Measurements from ENCODE around the gene TENT5C. TPM values are rescaled to one million over a fixed set of nuclear protein-coding genes. Genes with fewer than 3 reads are reported as not detected.

The TENT5C gene
- total RNA-seq, 2 experiments from 2014 or later = 18.4 to 18.8 TPM

DNA sequence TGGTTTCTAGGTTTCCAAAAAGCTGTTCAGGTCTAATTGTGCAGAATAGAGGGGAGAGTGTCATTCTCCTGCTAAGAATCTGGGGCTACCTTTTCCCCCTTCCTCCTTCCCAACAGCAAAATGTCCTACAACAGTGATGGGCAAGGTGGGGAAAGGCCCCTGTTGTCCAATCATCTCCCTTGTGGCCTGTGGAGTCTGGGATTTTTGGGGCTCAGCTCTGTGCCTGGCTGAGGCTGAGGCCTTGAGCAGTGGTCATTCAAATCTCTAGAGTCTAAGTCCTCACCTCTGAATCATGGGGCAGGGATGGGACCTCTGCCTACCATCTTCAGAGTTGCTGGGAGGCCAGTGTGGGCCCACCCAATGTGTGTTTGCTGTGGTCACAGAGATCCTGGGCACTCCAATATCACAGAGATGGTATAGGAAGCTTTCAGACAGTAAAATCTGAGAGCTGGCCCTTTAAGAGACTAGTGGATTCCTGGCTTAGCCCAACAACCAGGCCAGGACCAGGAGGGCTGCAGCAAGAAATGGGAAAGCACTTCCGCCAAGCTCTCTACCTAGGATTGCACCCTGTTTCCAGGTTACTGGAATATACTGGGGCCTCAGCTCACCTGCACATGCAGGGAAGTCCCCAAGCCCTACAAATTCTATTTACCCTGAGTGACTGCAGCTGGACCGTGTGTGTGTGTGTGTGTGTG lies 28.5 kb upstream of the TENT5C start:
- no peak for DNase-seq
- Mint-ChIP-seq H3K9me3 (no peaks in the 10 kb centered on the region), H3K27me3 (peaks cover 2% of the 10 kb centered on the region), H3K36me3 (no peaks in the 10 kb centered on the region), H3K27ac (no peak overlapping the region), H3K4me1 (peaks cover 8% of the 10 kb centered on the region), H3K4me3 (no peak overlapping the region)
- POLR2A ChIA-PET = interaction anchor here (0.6 kb wide), 1 partner anchor 14 kb away, joined by 4 read pairs; no protein-coding TSS in a partner anchor
- ATAC-seq (ENCODE audit: low read depth) = no peak

DNA sequence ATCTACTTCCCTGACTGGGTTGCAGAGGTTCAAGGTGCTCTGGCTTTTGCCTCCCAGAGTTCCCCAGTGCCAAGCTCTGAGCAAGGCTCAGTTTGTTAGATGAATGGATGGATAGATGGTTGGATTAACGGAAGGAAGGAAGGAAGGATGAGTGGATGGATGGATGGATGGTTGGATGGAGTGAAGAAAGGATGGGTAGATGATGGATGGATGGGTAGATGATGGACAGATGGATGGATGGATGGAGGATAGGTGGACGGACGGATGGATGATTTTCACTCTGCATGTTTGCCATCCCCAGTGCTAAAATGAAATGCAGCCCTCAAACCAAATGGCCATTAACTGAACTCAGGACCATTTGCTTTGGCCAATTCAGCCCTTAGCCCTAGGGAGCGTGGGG lies 27.4 kb upstream of the TENT5C start:
- Mint-ChIP-seq H3K27me3 (peaks cover 2% of the 10 kb centered on the region), H3K27ac (no peak overlapping the region), H3K4me1 (peaks cover under 1% of the 10 kb centered on the region), H3K36me3 (no peaks in the 10 kb centered on the region), H3K4me3 (no peak overlapping the region), H3K9me3 (no peaks in the 10 kb centered on the region)
- POLR2A ChIA-PET = no interaction called here
- DNase-seq (no peak), ATAC-seq (ENCODE audit: low read depth) (no peak)

GRCh38 chr1:117579221-117579906 lies 26.5 kb upstream of the TENT5C start:
- ATAC-seq (ENCODE audit: low read depth) (no peak), DNase-seq (no peak)
- H3K27me3 Mint-ChIP-seq = peaks cover 2% of the 10 kb centered on the region
- POLR2A ChIA-PET = no interaction called here
- H3K36me3 Mint-ChIP-seq = no peaks in the 10 kb centered on the region
- H3K4me1 Mint-ChIP-seq = no peaks in the 10 kb centered on the region
- H3K4me3 Mint-ChIP-seq = no peak overlapping the region
- H3K27ac Mint-ChIP-seq = no peak overlapping the region
- no peaks in the 10 kb centered on the region for H3K9me3 Mint-ChIP-seq

- DNase-seq (no peak), ATAC-seq (ENCODE audit: low read depth) (no peak)
- Mint-ChIP-seq H3K36me3 (no peaks in the 10 kb centered on the region), H3K9me3 (no peaks in the 10 kb centered on the region), H3K4me1 (no peaks in the 10 kb centered on the region), H3K4me3 (no peak overlapping the region), H3K27ac (no peak overlapping the region), H3K27me3 (peaks cover 2% of the 10 kb centered on the region)
- POLR2A ChIA-PET = no interaction called here
Measured at GRCh38 chr1:117580436-117580835, 25.4 kb upstream of the TENT5C start.

GRCh38 chr1:117580882-117581281 lies 25.0 kb upstream of the TENT5C start:
- DNase-seq (no peak), ATAC-seq (ENCODE audit: low read depth) (no peak)
- Mint-ChIP-seq H3K9me3 (no peaks in the 10 kb centered on the region), H3K4me3 (no peak overlapping the region), H3K27me3 (peaks cover 2% of the 10 kb centered on the region), H3K36me3 (no peaks in the 10 kb centered on the region), H3K4me1 (no peaks in the 10 kb centered on the region), H3K27ac (no peak overlapping the region)
- POLR2A ChIA-PET = interaction anchor here (0.7 kb wide), 1 partner anchor 12 kb away, joined by 3 read pairs; no protein-coding TSS in a partner anchor

DNA sequence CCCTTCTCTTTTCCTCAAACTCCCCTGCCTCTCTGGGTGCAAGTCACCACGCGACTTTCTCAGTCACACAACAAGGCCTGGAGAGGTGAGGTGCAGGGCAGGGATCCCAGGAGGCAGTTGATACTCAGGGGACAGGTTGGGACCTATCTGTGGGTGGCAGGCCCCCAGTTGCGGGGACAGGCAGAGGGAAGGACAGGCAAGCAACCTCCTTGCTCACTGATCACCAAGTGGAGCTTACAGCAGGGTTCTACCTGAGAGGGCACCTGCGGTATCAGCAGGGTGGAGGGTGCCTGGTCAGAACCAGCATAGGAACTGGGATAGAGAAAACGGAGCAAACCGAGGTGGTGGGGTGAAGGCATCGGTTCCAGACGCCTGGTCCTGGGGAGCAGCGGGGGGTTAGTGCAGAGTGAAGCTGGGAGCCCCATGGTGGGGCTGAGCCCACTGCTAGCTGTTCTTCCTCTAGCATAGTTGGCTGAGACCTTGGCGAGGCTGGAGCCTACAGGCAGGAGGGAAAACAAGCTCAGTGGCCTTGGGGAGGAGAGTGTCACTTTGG lies 24.4 kb upstream of the TENT5C start:
- peaks cover 2% of the 10 kb centered on the region for H3K27me3 Mint-ChIP-seq
- H3K27ac Mint-ChIP-seq = no peak overlapping the region
- no peaks in the 10 kb centered on the region for H3K4me1 Mint-ChIP-seq
- no peak overlapping the region for H3K4me3 Mint-ChIP-seq
- ATAC-seq (ENCODE audit: low read depth) = no peak
- H3K36me3 Mint-ChIP-seq = no peaks in the 10 kb centered on the region
- POLR2A ChIA-PET = interaction anchor here (0.7 kb wide), 1 partner anchor 11 kb away, joined by 3 read pairs; no protein-coding TSS in a partner anchor
- no peak for DNase-seq
- H3K9me3 Mint-ChIP-seq = no peaks in the 10 kb centered on the region

DNA sequence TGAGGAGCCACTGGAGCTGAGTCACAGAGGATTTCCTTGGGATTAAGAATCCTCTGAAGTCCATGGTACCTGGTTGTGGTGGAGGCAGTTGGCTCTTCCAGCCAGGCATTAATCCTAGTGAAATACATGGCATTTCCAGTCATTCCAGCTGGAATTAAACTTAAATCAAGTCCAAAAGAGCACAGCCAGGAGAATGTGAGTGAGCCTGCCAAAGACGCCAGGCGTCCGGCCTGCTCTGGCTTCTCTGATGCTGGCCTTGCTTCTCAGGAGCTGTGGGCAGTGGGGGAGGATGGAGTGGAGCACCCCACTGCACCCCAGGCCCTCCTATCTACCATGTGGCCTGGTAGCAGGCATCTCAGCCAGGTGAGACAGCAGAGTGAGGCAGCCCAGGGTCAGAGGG lies 23.4 kb upstream of the TENT5C start:
- peaks cover 2% of the 10 kb centered on the region for H3K27me3 Mint-ChIP-seq
- DNase-seq (no peak), ATAC-seq (ENCODE audit: low read depth) (no peak)
- H3K36me3 Mint-ChIP-seq = no peaks in the 10 kb centered on the region
- no peak overlapping the region for H3K27ac Mint-ChIP-seq
- H3K9me3 Mint-ChIP-seq = no peaks in the 10 kb centered on the region
- no peak overlapping the region for H3K4me3 Mint-ChIP-seq
- POLR2A ChIA-PET = no interaction called here
- no peaks in the 10 kb centered on the region for H3K4me1 Mint-ChIP-seq

DNA sequence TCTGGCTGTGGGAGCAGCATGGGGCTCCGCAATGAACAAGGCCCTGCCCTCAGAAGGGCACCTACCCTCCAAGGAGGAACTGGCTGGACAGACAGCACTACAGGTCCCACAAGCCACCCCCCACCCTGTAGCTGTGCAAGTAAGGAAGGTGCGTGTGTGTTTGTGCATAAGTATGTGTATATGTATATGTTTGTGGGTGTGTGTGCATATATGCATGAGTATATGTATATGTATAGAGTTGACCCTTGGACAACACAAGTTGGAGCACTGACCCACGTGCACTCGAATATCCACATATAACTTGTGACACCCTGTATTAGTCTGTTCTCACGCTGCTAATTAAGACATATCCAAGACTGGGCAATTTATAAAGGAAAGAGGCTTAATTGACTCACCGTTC lies 22.6 kb upstream of the TENT5C start:
- no peak for ATAC-seq (ENCODE audit: low read depth)
- Mint-ChIP-seq H3K4me1 (no peaks in the 10 kb centered on the region), H3K27me3 (peaks cover 2% of the 10 kb centered on the region), H3K4me3 (no peak overlapping the region), H3K36me3 (no peaks in the 10 kb centered on the region), H3K27ac (peak overlapping the region; percentile 12), H3K9me3 (no peaks in the 10 kb centered on the region)
- POLR2A ChIA-PET = no interaction called here
- no peak for DNase-seq

DNA sequence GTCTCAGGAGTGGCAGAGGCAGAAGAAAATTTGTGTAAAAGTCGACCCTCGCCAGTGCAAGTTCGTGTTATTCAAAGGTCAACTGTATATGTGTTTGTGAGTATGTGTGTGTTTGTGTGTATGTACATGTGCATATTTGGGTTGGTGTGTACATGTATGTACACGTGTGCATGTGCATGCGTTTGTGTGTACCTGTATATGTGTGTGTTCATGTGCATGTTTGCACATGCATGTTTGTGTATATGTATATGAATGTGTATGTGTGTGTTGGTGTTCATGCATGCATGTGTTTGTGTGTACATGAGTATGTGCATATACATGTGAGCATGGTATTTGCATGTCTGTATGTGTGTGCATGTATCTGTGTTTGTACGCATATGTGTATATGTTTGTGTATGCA lies 21.7 kb upstream of the TENT5C start:
- Mint-ChIP-seq H3K36me3 (no peaks in the 10 kb centered on the region), H3K27me3 (no peaks in the 10 kb centered on the region), H3K27ac (no peak overlapping the region), H3K4me1 (no peaks in the 10 kb centered on the region), H3K4me3 (no peak overlapping the region), H3K9me3 (no peaks in the 10 kb centered on the region)
- DNase-seq (no peak), ATAC-seq (ENCODE audit: low read depth) (no peak)
- POLR2A ChIA-PET = no interaction called here

- Mint-ChIP-seq H3K4me1 (no peaks in the 10 kb centered on the region), H3K27me3 (no peaks in the 10 kb centered on the region), H3K4me3 (no peak overlapping the region), H3K9me3 (no peaks in the 10 kb centered on the region), H3K27ac (no peak overlapping the region), H3K36me3 (no peaks in the 10 kb centered on the region)
- DNase-seq = no peak
- no peak for ATAC-seq (ENCODE audit: low read depth)
- POLR2A ChIA-PET = interaction anchor here (0.5 kb wide), 1 partner anchor 37 kb away, joined by 4 read pairs; no protein-coding TSS in a partner anchor
Measured at GRCh38 chr1:117585086-117585485, 20.8 kb upstream of the TENT5C start.

GRCh38 chr1:117586337-117586736 lies 19.5 kb upstream of the TENT5C start:
- Mint-ChIP-seq H3K9me3 (no peaks in the 10 kb centered on the region), H3K36me3 (no peaks in the 10 kb centered on the region), H3K27ac (no peak overlapping the region), H3K4me3 (no peak overlapping the region), H3K27me3 (no peaks in the 10 kb centered on the region), H3K4me1 (no peaks in the 10 kb centered on the region)
- no peak for DNase-seq
- ATAC-seq (ENCODE audit: low read depth) = no peak
- POLR2A ChIA-PET = no interaction called here

- Mint-ChIP-seq H3K27ac (no peak overlapping the region), H3K27me3 (no peaks in the 10 kb centered on the region), H3K4me1 (no peaks in the 10 kb centered on the region), H3K9me3 (no peaks in the 10 kb centered on the region), H3K36me3 (no peaks in the 10 kb centered on the region), H3K4me3 (no peak overlapping the region)
- ATAC-seq (ENCODE audit: low read depth) (no peak), DNase-seq (no peak)
- POLR2A ChIA-PET = no interaction called here
Measured at GRCh38 chr1:117586747-117587498, 18.9 kb upstream of the TENT5C start.

DNA sequence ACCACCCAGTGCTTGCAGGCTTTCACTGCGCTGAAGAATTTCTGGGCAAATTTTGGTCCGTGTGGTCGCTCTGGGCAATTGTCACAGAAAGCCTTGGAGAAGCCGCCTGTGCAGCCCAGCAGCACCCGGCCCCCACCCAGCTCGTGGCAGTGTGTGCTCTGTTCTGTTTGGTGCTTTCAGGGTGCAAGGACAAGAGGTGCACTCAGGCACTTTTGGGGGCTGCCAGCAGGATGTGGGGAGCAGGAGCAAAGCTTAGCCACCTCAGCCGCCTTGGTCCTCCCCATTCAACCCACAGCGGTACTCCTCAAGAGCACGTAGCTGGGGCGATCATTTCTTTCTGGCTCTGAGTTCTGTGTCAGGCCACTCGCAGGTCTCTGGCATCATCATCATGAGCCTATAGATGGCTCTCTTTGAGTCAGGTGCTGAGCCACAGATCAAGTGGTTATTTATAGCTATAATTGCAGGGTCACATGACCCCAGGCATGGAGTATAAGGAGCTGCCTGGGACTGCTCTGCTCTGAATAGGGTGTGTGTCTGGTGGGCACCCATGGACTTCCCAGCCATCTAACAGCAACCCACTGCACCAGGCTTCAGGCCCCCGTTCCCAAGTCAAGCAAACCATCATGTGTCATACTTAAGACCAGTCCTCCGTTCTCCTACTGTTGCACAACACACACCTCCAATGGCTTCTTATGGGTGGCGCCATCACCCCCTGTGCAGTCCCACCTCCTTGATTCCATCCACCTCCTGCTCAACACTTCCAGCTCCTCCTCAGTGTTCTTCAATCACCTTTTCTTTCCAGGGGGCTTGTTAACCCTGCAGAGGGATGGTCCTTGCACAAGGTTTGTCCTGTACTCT lies 18.1 kb upstream of the TENT5C start:
- Mint-ChIP-seq H3K4me1 (no peaks in the 10 kb centered on the region), H3K27ac (no peak overlapping the region), H3K9me3 (no peaks in the 10 kb centered on the region), H3K4me3 (no peak overlapping the region), H3K27me3 (no peaks in the 10 kb centered on the region), H3K36me3 (no peaks in the 10 kb centered on the region)
- DNase-seq (no peak), ATAC-seq (ENCODE audit: low read depth) (peak; percentile 10)
- POLR2A ChIA-PET = no interaction called here
